Right renal pelvis (tissue), 4 donors: Measurements from ENCODE around the gene ADRA2B. TPM values are rescaled to one million over a fixed set of nuclear protein-coding genes. Genes with fewer than 3 reads are reported as not detected.

Experiments
- DNase-seq, 4 donors: peaks; one replicate each; pipeline ENCODE4 v3.0.0-alpha.2; 2013; ENCODE audit warnings: low read depth in 4 of 4, low spot score in 3 of 4, missing footprints in 1 of 4
- polyA plus RNA-seq, 4 donors: library from polyadenylated mRNA; unstranded; fragments of 120-200 nt; gene quantifications; one replicate each; pipeline ENCODE4 v1.2.1, GENCODE V29; 2013; ENCODE audit not compliant: insufficient read length in 4 of 4

Gene ADRA2B
- polyA plus RNA-seq, 4 donors = 2.8 to 6.3 (median 4.8) TPM

GRCh38 chr2:96138179-96139145 is 22.1 kb upstream of the ADRA2B start, which contains the start of gene ASTL:
Gene ASTL, minus strand, starts transcription at chr2:96138502. Its CDS starts 66 bp downstream, at chr2:96138436.
- no peak for DNase-seq

GRCh38 chr2:96137321-96138178 is 21.2 kb upstream of the ADRA2B start:
- DNase-seq = no peak

DNA sequence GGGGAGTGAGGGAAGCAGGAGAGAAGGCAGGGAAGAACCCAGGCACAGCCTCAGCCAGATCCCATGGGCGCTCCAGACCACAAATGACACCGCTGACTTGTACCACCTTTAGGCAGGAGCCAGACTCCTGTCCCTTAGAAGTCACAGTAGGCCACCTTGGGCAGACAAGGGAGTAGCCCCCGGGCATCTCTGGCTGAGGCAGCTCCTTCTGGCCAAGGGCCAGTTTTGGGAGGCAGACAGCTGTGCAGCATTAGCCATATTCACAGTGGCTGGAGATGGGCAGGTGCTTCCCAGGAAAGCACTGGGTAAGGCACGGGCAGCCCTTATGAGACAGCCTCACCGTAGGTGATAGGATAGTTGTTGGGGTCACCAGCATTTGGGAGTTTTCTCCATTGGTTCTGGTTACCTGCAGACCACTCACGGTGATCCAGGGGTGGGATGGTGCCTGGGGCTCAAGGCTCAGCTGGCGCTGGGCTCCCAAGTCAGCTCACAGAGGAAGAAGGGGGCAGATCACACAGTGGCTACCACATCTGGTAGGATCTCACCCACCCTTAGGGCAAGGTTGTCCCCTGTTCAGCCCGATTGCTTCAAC is 19.9 kb upstream of the ADRA2B start:
- DNase-seq = no peak

- DNase-seq = no peak
These were observed 19.2 kb upstream of the ADRA2B start for GRCh38 chr2:96135621-96136020.

DNA sequence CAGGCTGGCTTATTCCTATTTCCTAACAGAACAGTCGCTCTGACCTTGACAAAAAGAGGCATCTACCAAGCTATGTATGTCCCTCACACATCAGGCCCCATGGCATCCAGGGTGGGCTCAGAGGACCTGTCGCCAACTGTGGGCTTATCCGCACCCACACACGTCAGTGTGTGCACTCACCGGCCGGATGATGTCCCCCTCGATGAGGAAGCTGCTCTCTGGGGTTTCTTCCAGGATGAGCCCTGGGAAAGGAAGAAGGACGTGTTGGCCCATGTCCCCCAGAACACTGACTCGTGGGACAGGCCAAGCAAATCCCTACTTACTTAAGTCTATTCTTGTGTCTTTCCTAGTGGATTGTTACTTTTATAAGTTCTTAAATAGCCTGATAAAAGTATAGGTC is 18.8 kb upstream of the ADRA2B start:
- no peak for DNase-seq

GRCh38 chr2:96134421-96134820 is 18.1 kb upstream of the ADRA2B start:
- no peak for DNase-seq

- DNase-seq = no peak
These were observed 15.7 kb upstream of the ADRA2B start for GRCh38 chr2:96131813-96132745.

DNA sequence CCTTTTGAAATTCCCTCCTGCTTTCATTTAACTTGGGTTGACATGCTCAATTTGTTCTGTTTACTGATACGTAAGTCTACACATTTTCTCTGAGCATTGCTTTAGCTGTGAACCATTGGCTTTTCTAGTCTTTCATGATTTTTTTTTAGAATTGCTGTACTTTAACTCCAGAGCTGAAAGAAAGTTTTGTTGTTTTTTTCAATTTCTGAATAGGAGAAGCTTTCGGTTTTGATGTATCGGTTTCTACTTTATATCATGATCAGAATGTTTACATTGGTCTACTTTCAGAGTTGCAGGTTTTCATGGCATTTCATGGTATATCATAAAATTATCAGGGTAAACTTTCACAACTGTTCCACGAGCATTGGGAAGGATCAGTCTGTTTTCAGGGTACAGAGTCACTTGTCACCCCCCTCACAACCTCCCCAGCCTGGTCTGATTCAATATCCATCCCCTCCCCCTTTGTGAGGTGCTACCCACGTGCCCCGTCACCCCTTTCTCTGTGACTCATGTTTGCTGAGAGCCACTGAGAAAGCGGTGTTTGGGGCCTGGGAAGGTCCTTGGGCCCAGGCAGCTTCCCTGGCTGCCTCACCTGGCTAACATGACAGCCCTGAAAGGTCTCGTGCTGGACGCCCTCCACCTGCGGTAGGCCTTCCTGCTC is 14.9 kb upstream of the ADRA2B start:
- no peak for DNase-seq

DNA sequence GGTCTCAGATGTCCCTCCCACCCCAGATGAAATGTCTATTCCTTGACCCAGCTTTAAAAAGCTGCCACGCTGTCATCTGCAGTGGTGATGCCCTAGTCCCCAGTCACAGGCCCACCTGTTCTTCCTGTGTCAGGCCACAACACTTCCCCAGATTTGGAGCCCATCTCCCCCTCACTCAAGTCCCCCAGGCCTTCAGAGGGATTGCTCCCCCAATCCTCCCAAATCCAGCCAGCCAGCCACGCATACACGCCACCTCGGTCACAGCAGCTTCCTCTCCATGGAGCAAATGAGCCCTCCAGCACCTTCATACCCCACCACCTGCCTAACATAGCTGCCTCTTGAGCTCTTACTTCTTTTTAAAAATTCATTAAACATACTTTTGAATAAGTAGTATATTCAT is 14.1 kb upstream of the ADRA2B start:
- DNase-seq = no peak

GRCh38 chr2:96129528-96130120 is 13.3 kb upstream of the ADRA2B start:
- DNase-seq = no peak

DNA sequence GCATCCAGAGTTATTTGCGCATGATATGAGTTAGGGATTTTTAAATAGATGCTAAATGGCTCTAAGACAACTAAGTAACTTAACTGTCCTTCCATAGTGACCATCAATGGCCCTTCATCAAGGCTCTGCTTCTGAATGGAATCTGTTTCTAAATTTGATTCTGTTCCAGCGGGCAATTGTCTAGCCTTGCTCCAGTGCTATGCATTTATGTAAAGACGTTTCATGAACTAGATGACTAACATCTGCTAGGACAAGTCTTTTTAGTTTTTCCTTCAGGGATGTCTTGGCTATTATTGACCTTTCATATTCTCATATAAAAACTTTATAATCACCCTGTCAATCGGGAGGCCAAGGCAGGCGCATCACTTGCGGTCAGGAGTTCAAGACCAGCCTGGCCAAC is 12.1 kb upstream of the ADRA2B start:
- no peak for DNase-seq

DNA sequence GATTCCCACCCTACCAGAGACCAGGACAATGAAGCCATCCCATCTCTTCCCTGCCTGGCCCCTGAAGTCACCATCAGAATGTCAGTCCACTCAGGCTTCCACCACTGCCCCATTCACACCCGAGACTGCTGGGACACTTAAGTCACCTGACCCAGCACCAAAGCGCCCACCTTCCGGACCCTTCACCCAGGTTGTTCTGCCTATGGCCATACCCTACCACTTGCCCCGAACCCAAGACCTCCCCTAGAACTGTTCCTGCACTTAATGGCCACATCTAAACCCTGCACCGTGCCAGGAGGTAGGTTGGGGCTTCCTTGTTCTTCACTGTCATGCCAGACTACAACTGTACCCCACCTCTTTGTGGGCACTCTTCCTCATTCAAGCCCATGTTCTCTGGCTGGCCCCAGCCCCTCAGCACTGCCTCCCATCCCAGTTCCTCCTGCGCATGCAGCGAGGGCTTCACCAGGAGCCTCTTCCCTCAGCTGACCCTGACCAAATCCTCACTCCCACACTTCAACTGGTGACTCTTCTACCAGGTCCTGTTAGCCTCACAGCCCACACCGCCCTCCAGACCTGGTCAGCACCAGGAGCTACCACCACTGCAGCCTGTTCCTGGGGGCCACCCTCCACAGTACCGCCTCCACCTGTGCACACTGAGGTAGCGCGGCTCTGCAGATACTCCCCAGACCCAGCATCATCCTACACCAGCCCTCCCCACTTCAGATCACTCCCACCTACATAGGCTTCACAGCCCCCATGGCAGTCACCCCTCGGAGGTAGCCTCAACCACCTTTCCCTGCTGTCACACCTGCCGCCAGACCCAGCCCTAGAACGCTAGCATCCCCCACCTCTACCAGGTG is 8.3 kb upstream of the ADRA2B start:
- no peak for DNase-seq

DNA sequence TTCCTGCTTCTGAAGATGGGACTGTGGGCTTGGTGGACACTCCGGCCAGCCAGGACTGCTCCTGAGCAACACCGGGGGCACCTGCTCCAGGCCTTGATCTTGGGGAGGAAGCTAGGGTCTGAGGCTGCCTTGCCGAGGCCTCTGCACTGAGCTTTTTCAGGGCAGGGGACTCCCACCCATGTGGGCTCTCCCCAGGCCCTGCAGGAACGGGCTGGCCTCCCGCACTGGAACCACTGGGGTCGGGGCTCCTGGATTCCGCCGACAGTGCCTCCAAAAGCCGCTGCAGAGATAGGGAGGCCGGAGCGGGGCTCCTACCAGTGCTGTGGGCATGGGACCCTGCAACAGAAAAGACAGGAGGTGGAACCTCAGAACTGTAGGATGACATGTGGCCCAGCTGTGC is 7.6 kb upstream of the ADRA2B start:
- no peak for DNase-seq

DNA sequence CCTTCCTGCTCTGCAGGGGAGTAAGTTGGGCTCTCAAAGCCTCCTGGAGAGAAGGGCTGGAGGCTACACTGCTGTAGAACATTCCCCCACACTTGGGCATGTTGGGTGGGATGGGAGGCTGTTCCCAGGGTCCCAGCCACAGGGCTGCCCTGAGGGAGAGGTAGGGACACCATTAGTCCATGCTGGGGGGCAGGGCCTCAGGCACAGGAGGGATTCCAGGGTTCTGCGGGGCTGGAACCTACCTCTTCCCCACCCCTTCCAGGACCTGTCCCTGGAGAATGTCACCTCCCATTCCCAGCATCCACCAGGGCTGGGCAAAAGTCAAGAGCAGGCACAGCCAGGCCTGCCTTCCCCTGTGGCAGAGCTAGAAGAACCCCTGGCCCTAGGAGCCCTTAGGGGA is 6.9 kb upstream of the ADRA2B start:
- no peak for DNase-seq

DNA sequence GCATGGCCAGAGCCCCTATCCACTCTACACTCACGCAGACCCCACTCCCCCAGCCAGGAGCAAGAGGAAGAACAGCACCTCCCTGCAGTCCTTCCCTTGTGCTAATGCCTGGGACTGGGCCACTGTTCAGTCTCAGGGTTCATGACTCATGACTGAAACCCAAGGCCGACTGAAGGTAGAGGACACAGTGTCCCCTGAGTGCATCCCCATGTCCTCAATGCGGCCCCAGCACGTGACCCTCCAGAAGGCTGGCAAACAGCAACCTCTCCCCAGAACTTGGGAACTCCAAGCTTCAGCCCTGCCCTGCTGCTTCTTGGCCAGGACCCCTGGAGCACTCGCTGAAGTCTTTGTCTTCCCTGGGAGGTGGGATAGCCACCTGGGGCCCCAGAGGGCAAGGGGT is 6.0 kb upstream of the ADRA2B start:
- no peak for DNase-seq

DNA sequence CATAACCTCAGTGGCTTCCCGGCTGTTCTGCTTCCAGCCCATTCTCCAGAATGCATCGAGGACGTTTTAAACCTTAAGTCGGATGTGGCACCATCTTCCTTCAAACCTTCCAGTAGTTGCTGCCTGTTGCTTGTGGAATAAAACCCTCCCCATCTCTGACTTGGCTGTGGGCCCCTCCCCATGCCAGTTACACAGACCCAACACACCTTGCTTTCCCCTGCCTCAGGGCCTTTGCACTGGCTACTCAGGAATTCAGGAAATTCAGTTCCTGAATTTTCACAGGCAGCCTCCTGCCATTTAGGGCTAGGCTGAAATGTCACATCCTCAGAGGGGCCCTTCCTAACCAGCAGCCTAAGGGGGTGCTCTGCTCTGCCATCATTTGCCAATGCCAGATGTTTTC is 5.0 kb upstream of the ADRA2B start:
- no peak for DNase-seq

- DNase-seq = no peak
These were observed 4.6 kb upstream of the ADRA2B start for GRCh38 chr2:96120991-96121390.

GRCh38 chr2:96120091-96120720 is 3.8 kb upstream of the ADRA2B start:
- DNase-seq = no peak
